22Rv1 (cell line): ENCODE results near the gene DENND2A.

Experiments
- CTCF ChIP-seq: fragments of 450-650 bp; IDR thresholded peaks from 2 replicates; pipeline ENCODE4 v1.5.1; 2017; ENCODE audit warnings: mild to moderate bottlenecking
- ZFX ChIP-seq: fragments of 450-650 bp; IDR thresholded peaks from 2 replicates; pipeline ENCODE4 v1.6.1; 2017; ENCODE audit warnings: antibody characterized with exemption, borderline replicate concordance

- no peak for TF ChIP-seq CTCF
- no peak for TF ChIP-seq ZFX
These were observed 113.6 kb downstream of the DENND2A start for GRCh38 chr7:140526787-140527664.
